Activated T-cell treated with anti-CD3 and anti-CD28 coated beads for 24 hours (primary cell): ENCODE results near the gene ZBTB1.
"Not testable (repeated sequence)": the region's sequence is repeated elsewhere in the genome, so short reads cannot be mapped to it uniquely, and the experiment has no call there.

Experiments used
- DNase-seq: peaks from one replicate; pipeline ENCODE4 v3.0.0-alpha.2; 2020; ENCODE audit warnings: low read depth

The ZBTB1 gene

GRCh38 chr14:64525354-64525753 is 20.8 kb downstream of the ZBTB1 start:
- no peak for DNase-seq

- no peak for DNase-seq
These were observed 27.0 kb downstream of the ZBTB1 start for GRCh38 chr14:64531567-64531966.

- no peak for DNase-seq
These were observed 32.1 kb downstream of the ZBTB1 start for GRCh38 chr14:64536488-64537245.

- DNase-seq = peak; percentile 92
These were observed 35.9 kb downstream of the ZBTB1 start, which contains the start of gene HSPA2 for GRCh38 chr14:64540208-64541202. HSPA2 (plus strand) TSS chr14:64540741; CDS start chr14:64540850, 109 bp downstream.

GRCh38 chr14:64541261-64541971 is 36.8 kb downstream of the ZBTB1 start:
- no peak for DNase-seq

- DNase-seq = no peak
These were observed 37.6 kb downstream of the ZBTB1 start for GRCh38 chr14:64541972-64542835.

- no peak for DNase-seq
These were observed 38.2 kb downstream of the ZBTB1 start for GRCh38 chr14:64542836-64543201.

GRCh38 chr14:64544607-64545312 is 40.2 kb downstream of the ZBTB1 start:
- no peak for DNase-seq

- DNase-seq = no peak
These were observed 44.4 kb downstream of the ZBTB1 start for GRCh38 chr14:64549016-64549415.

- peak; percentile 20 for DNase-seq
These were observed 45.4 kb downstream of the ZBTB1 start, which contains the start of gene PPP1R36 for GRCh38 chr14:64549791-64550620. PPP1R36 (plus strand) TSS chr14:64549961; CDS start chr14:64549998, 37 bp downstream.

GRCh38 chr14:64550621-64551333 is 46.2 kb downstream of the ZBTB1 start:
- DNase-seq = no peak

- no peak for DNase-seq
These were observed 50.0 kb downstream of the ZBTB1 start for GRCh38 chr14:64554556-64554955.

GRCh38 chr14:64556526-64556925 is 52.0 kb downstream of the ZBTB1 start:
- no peak for DNase-seq

- not testable (repeated sequence) for DNase-seq
These were observed 53.6 kb downstream of the ZBTB1 start for GRCh38 chr14:64558216-64558615.

GRCh38 chr14:64561631-64562030 is 57.1 kb downstream of the ZBTB1 start:
- no peak for DNase-seq

GRCh38 chr14:64562436-64562835 is 57.9 kb downstream of the ZBTB1 start:
- DNase-seq = no peak

GRCh38 chr14:64563696-64564095 is 59.1 kb downstream of the ZBTB1 start:
- DNase-seq = no peak

- DNase-seq = no peak
These were observed 62.1 kb downstream of the ZBTB1 start for GRCh38 chr14:64566651-64567122.

GRCh38 chr14:64569138-64569631 is 64.6 kb downstream of the ZBTB1 start:
- no peak for DNase-seq
